ENCODE results near the gene LRRC7. TPM values are rescaled to one million over a fixed set of nuclear protein-coding genes. Genes with fewer than 3 reads are reported as not detected.

The LRRC7 gene
- polyA plus RNA-seq, 1 of the 3 experiments (the other 2 are of a cell fraction): 0.02 TPM

DNA sequence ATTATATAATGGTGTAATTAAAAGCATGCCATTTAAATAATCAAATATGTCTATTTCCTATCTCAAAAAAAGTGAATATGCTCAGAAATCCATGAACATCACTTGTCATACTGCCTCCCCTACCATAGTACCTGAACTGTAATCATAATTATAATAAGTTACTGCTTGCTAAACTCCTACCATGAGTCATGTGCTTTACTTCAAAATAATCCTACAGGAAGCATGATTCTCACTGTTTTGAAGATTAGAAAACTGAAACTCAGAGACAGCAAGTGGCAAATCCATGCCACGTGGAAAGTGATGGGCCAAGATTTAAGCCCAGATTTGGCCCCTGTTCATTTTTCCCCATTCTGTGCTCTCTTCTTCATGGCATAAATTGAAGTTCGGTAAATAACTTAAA is 5.2 kb downstream of the LRRC7 start (continued):
- TF ChIP-seq GATA2 (CRISPR knock-in tag; IDR thresholded peaks at IDR 0.05) (no peak), SIN3A (IDR thresholded peaks at IDR 0.05; ENCODE audit: borderline replicate concordance, low read depth, low read length) (no peak), CHD2 (IDR thresholded peaks at IDR 0.05; ENCODE audit: low read length, partially characterized antibody) (no peak), RAD21 (IDR thresholded peaks at IDR 0.05; ENCODE audit: low read length) (no peak), TEAD4 (IDR thresholded peaks at IDR 0.05; ENCODE audit: borderline replicate concordance, insufficient read depth) (no peak)
- TF ChIP-seq, protein P1, sequence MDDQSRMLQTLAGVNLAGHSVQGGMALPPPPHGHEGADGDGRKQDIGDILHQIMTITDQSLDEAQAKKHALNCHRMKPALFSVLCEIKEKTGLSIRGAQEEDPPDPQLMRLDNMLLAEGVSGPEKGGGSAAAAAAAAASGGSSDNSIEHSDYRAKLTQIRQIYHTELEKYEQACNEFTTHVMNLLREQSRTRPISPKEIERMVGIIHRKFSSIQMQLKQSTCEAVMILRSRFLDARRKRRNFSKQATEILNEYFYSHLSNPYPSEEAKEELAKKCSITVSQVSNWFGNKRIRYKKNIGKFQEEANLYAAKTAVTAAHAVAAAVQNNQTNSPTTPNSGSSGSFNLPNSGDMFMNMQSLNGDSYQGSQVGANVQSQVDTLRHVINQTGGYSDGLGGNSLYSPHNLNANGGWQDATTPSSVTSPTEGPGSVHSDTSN (IDR thresholded peaks at IDR 0.05): no peak

GRCh38 chr1:69573911-69574310 is 6.2 kb downstream of the LRRC7 start:
- H3K27me3 ChIP-seq (ENCODE audit: insufficient read depth): peaks cover 9% of the 10 kb centered on the region
- H3K4me3 ChIP-seq (ENCODE audit: low read depth in 2 of 2, low read length in 1 of 2): no peak overlapping the region
- H3K79me2 ChIP-seq (ENCODE audit: insufficient read depth): no peaks in the 10 kb centered on the region
- no peak overlapping the region for H3K27ac ChIP-seq (ENCODE audit: low read depth in 2 of 2, low read length in 1 of 2)
- 11% methylated on average over 2 of the region's 2 CpGs for WGBS (ENCODE audit: low lambda C conversion rate)
- no peaks in the 10 kb centered on the region for H3K9me2 ChIP-seq
- no peak overlapping the region for H2AFZ ChIP-seq (ENCODE audit: low read depth)
- H4K20me1 ChIP-seq (ENCODE audit: insufficient read depth): no peaks in the 10 kb centered on the region
- TF ChIP-seq NFIC (IDR thresholded peaks at IDR 0.05; ENCODE audit: borderline replicate concordance): no peak
- CTCF ChIA-PET: no interaction called here
- no peaks in the 10 kb centered on the region for H3F3A ChIP-seq (replicated peaks; ENCODE audit: insufficient read depth)
- no peak overlapping the region for H3K4me2 ChIP-seq
- H3K9ac ChIP-seq: no peak overlapping the region
- H3K4me1 ChIP-seq (ENCODE audit: control insufficient read depth in 1 of 2, insufficient read depth in 2 of 2, low read depth in 1 of 2, low read length in 1 of 2): peaks cover 0 to 3% of the 10 kb centered on the region in 2 experiments; a peak in 1 of 4 replicates
- DNase-seq: no peak
- no peaks in the 10 kb centered on the region for H3K36me3 ChIP-seq (replicated peaks in 1 of 2; ENCODE audit: control insufficient read depth in 1 of 2, insufficient read depth in 2 of 2, low read length in 1 of 2)
- POLR2A ChIA-PET: no interaction called here
- no peaks in the 10 kb centered on the region for H3K9me3 ChIP-seq

DNA sequence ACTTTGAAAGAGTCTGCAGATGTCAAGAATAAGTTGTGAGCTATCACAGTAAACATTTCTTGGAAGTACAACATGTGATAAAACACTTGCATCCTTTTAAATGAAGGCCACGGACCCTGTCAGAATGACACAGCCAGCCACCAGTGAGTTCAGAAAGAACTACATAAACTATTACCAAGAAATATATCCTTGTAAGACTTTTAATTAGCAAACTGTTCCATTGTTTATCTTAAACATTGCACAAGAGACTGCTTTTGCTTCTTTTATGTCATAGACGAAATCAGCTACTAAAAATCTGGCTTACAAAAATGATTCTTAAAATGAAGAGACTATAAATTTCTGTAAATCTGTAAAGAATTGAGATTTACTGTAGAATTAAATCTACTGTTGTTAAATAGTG is 17.9 kb downstream of the LRRC7 start:
- H3K9me3 ChIP-seq: no peaks in the 10 kb centered on the region
- H3K9ac ChIP-seq: no peak overlapping the region
- ChIA-PET POLR2A (no interaction called here), CTCF (interaction anchor here (0.5 to 1.2 kb wide), 2 partner anchors 12 to 19 kb away, joined by 3 read pairs; no protein-coding TSS in a partner anchor)
- H3F3A ChIP-seq (replicated peaks; ENCODE audit: insufficient read depth): no peaks in the 10 kb centered on the region
- no peak overlapping the region for H2AFZ ChIP-seq (ENCODE audit: low read depth)
- no peak overlapping the region for H3K4me3 ChIP-seq (ENCODE audit: low read depth in 2 of 2, low read length in 1 of 2)
- WGBS (ENCODE audit: low lambda C conversion rate): 47% methylated on average over 2 of the region's 2 CpGs
- no peaks in the 10 kb centered on the region for H3K9me2 ChIP-seq
- H3K79me2 ChIP-seq (ENCODE audit: insufficient read depth): no peaks in the 10 kb centered on the region
- no peak for DNase-seq
- TF ChIP-seq TEAD4 (IDR thresholded peaks at IDR 0.05; ENCODE audit: borderline replicate concordance, insufficient read depth) (no peak), GATA2 (CRISPR knock-in tag; IDR thresholded peaks at IDR 0.05) (no peak), YY1 (IDR thresholded peaks at IDR 0.05; ENCODE audit: low read depth) (no peak), CTCF (IDR thresholded peaks at IDR 0.05) (no peak), MXI1 (IDR thresholded peaks at IDR 0.05; ENCODE audit: low read depth, low read length) (no peak), RCOR1 (IDR thresholded peaks at IDR 0.05; ENCODE audit: low read length) (no peak), RFX5 (IDR thresholded peaks at IDR 0.05; ENCODE audit: low read length) (no peak)
- H3K27me3 ChIP-seq (ENCODE audit: insufficient read depth): no peaks in the 10 kb centered on the region
- H3K4me2 ChIP-seq: no peak overlapping the region
- H3K27ac ChIP-seq (ENCODE audit: low read depth in 2 of 2, low read length in 1 of 2): no peak overlapping the region
- H3K36me3 ChIP-seq (replicated peaks in 1 of 2; ENCODE audit: control insufficient read depth in 1 of 2, insufficient read depth in 2 of 2, low read length in 1 of 2): no peaks in the 10 kb centered on the region
- H3K4me1 ChIP-seq (ENCODE audit: control insufficient read depth in 1 of 2, insufficient read depth in 2 of 2, low read depth in 1 of 2, low read length in 1 of 2): no peaks in the 10 kb centered on the region
- H4K20me1 ChIP-seq (ENCODE audit: insufficient read depth): no peaks in the 10 kb centered on the region

Measured in SK-N-SH (cell line).